Osteoblast (primary cell): Measurements from ENCODE around the gene PPP3CA. TPM values are rescaled to one million over a fixed set of nuclear protein-coding genes. Genes with fewer than 3 reads are reported as not detected.
A peak's percentile ranks its signal among the peaks of the same experiment; 100 is the strongest.

Source experiments
- DNase-seq: peaks from one replicate; pipeline ENCODE4 v3.0.0; 2011; ENCODE audit warnings: low spot score, mixed read lengths; ENCODE audit not compliant: insufficient read length; ENCODE audit errors: missing footprints
- H2AFZ ChIP-seq: 2 replicates; pipeline ENCODE4 v1.6.0; 2011; ENCODE audit warnings: mild to moderate bottlenecking, low read length
- H3K27ac ChIP-seq: 2 replicates; pipeline ENCODE4 v1.5.1; 2011; ENCODE audit warnings: mild to moderate bottlenecking, low read depth, low read length, moderate library complexity
- H3K27me3 ChIP-seq: 2 replicates; pipeline ENCODE4 v1.6.0; 2012; ENCODE audit warnings: mild to moderate bottlenecking, control low read depth, inconsistent platforms, low read length, moderate library complexity; ENCODE audit not compliant: insufficient read depth
- H3K36me3 ChIP-seq: 2 replicates; pipeline ENCODE4 v1.5.1; 2011; ENCODE audit warnings: mild to moderate bottlenecking, low read length, control low read depth, moderate library complexity; ENCODE audit not compliant: insufficient read depth
- H3K4me1 ChIP-seq: 2 replicates; pipeline ENCODE4 v1.5.1; 2011; ENCODE audit warnings: mild to moderate bottlenecking, low read length, control low read depth, moderate library complexity; ENCODE audit not compliant: insufficient read depth
- H3K4me2 ChIP-seq: 2 replicates; pipeline ENCODE4 v1.6.0; 2011; ENCODE audit warnings: mild to moderate bottlenecking, low read length; ENCODE audit not compliant: insufficient read depth
- H3K4me3 ChIP-seq: fragments of 200-600 bp; sonication (generic); 3 replicates; pipeline ENCODE4 v1.5.1; 2012; ENCODE audit warnings: mild to moderate bottlenecking, low read length, inconsistent platforms; ENCODE audit not compliant: insufficient read depth
- H3K79me2 ChIP-seq: 2 replicates; pipeline ENCODE4 v1.6.0; 2012; ENCODE audit warnings: mild to moderate bottlenecking, low read length, control low read depth, inconsistent platforms; ENCODE audit not compliant: insufficient read depth
- H3K9me3 ChIP-seq: 2 replicates; pipeline ENCODE4 v1.5.1; 2011; ENCODE audit warnings: low read depth, low read length, control low read depth
- H4K20me1 ChIP-seq: 2 replicates; pipeline ENCODE4 v1.6.0; 2012; ENCODE audit warnings: mild to moderate bottlenecking, low read length, control low read depth; ENCODE audit not compliant: insufficient read depth
- CTCF ChIP-seq: IDR thresholded peaks from 2 replicates; pipeline ENCODE4 v1.5.1; 2011; ENCODE audit warnings: mild to moderate bottlenecking, low read depth, low read length, moderate library complexity; ENCODE audit errors: extremely low read depth
- total RNA-seq: library from RNA; depleted of rRNA; stranded (reverse); fragments of >200 nt; gene quantifications from 2 replicates; pipeline ENCODE4 v1.2.3, GENCODE V29; 2012

Gene PPP3CA
- total RNA-seq, 1 donor: 80.0 TPM

- Histone ChIP-seq H3K36me3 (no peaks in the 10 kb centered on the region), H3K4me2 (no peak overlapping the region), H3K27me3 (no peaks in the 10 kb centered on the region), H3K79me2 (peaks cover 21% of the 10 kb centered on the region), H2AFZ (no peak overlapping the region), H4K20me1 (peaks cover 7% of the 10 kb centered on the region), H3K4me3 (no peak overlapping the region), H3K4me1 (peaks cover 10% of the 10 kb centered on the region), H3K27ac (no peak overlapping the region), H3K9me3 (no peaks in the 10 kb centered on the region)
- DNase-seq: no peak
- TF ChIP-seq CTCF: no peak
Measured at GRCh38 chr4:101162990-101163380, 184.3 kb downstream of the PPP3CA start.

GRCh38 chr4:101160792-101161592, 186.3 kb downstream of the PPP3CA start:
- Histone ChIP-seq H4K20me1 (peaks cover 3% of the 10 kb centered on the region), H3K4me2 (no peak overlapping the region), H3K36me3 (no peaks in the 10 kb centered on the region), H3K27me3 (no peaks in the 10 kb centered on the region), H3K4me3 (no peak overlapping the region), H2AFZ (no peak overlapping the region), H3K9me3 (no peaks in the 10 kb centered on the region), H3K79me2 (peaks cover 18% of the 10 kb centered on the region), H3K27ac (no peak overlapping the region), H3K4me1 (peaks cover 30% of the 10 kb centered on the region)
- TF ChIP-seq CTCF: no peak
- no peak for DNase-seq

- Histone ChIP-seq H3K4me1 (peaks cover 37% of the 10 kb centered on the region), H4K20me1 (peaks cover 3% of the 10 kb centered on the region), H3K4me3 (no peak overlapping the region), H3K9me3 (no peaks in the 10 kb centered on the region), H3K27ac (peak overlapping the region; percentile 50), H3K79me2 (peaks cover 21% of the 10 kb centered on the region), H2AFZ (no peak overlapping the region), H3K36me3 (no peaks in the 10 kb centered on the region), H3K27me3 (no peaks in the 10 kb centered on the region), H3K4me2 (peak overlapping the region; percentile 78)
- TF ChIP-seq CTCF: no peak
- DNase-seq: no peak
Measured at GRCh38 chr4:101158507-101158906, 188.8 kb downstream of the PPP3CA start.

GRCh38 chr4:101158134-101158482, 189.2 kb downstream of the PPP3CA start:
- H2AFZ ChIP-seq: no peak overlapping the region
- peak overlapping the region; percentile 78 for H3K4me2 ChIP-seq
- H3K27ac ChIP-seq: peak overlapping the region; percentile 50

More at GRCh38 chr4:101158134-101158482, 189.2 kb downstream of the PPP3CA start:
- TF ChIP-seq CTCF: no peak
- Histone ChIP-seq H3K27me3 (no peaks in the 10 kb centered on the region), H3K79me2 (peaks cover 19% of the 10 kb centered on the region), H4K20me1 (peaks cover 3% of the 10 kb centered on the region), H3K36me3 (no peaks in the 10 kb centered on the region), H3K4me1 (peaks cover 37% of the 10 kb centered on the region), H3K4me3 (peak overlapping the region; percentile 3), H3K9me3 (no peaks in the 10 kb centered on the region)
- DNase-seq: no peak
